Measurements from ENCODE around the gene TLR9.

Gene TLR9

GRCh38 chr3:52173101-52173500 is 52.3 kb downstream of the TLR9 start:
- no peak for DNase-seq
- H4K5ac ChIP-seq (ENCODE audit: low read length), result no peak overlapping the region
- H3K36me3 ChIP-seq (ENCODE audit: control insufficient read depth, insufficient read depth, low read length), result no peaks in the 10 kb centered on the region
- H3K4me3 ChIP-seq (ENCODE audit: low read length), result no peak overlapping the region
- H3K23ac ChIP-seq (ENCODE audit: low read length), result no peak overlapping the region
- WGBS (ENCODE audit: extremely low coverage, insufficient coverage, low lambda C conversion rate), result no CpG with 5 or more reads among the region's 1 CpG
- H2AK5ac ChIP-seq (ENCODE audit: low read length), result no peak overlapping the region
- H2BK120ac ChIP-seq (ENCODE audit: low read depth, low read length), result no peak overlapping the region
- no peak overlapping the region for H2BK15ac ChIP-seq (replicated peaks; ENCODE audit: low read depth)
- H3K4me2 ChIP-seq (ENCODE audit: low read length), result no peak overlapping the region
- H3K18ac ChIP-seq (ENCODE audit: low read length), result no peak overlapping the region
- no peaks in the 10 kb centered on the region for H3K79me2 ChIP-seq (ENCODE audit: control insufficient read depth, insufficient read depth, low read length)
- H3K4me1 ChIP-seq (ENCODE audit: control insufficient read depth, low read depth, low read length), result no peaks in the 10 kb centered on the region
- no peak overlapping the region for H3K27ac ChIP-seq (ENCODE audit: low read depth, low read length)
- H4K8ac ChIP-seq (ENCODE audit: low read depth, low read length), result no peak overlapping the region
- H2BK5ac ChIP-seq (ENCODE audit: low read length), result no peak overlapping the region
- no peak overlapping the region for H3K56ac ChIP-seq (ENCODE audit: low read length)
- no peak overlapping the region for H3K4ac ChIP-seq (ENCODE audit: low read depth, low read length)
- H3K9ac ChIP-seq (ENCODE audit: low read length), result no peak overlapping the region
- H3K79me1 ChIP-seq (ENCODE audit: low read length), result no peaks in the 10 kb centered on the region
- H3K27me3 ChIP-seq (ENCODE audit: insufficient read depth, low read length, poor library complexity), result no peaks in the 10 kb centered on the region

- Histone ChIP-seq H3K4me2 (ENCODE audit: low read length) (no peak overlapping the region), H3K56ac (ENCODE audit: low read length) (no peak overlapping the region), H4K8ac (ENCODE audit: low read depth, low read length) (no peak overlapping the region), H3K18ac (ENCODE audit: low read length) (no peak overlapping the region), H3K79me1 (ENCODE audit: low read length) (no peaks in the 10 kb centered on the region), H3K4me3 (ENCODE audit: low read length) (no peak overlapping the region), H2AK5ac (ENCODE audit: low read length) (no peak overlapping the region), H3K4ac (ENCODE audit: low read depth, low read length) (no peak overlapping the region), H3K4me1 (ENCODE audit: control insufficient read depth, low read depth, low read length) (no peaks in the 10 kb centered on the region), H2BK5ac (ENCODE audit: low read length) (no peak overlapping the region), H2BK15ac (replicated peaks; ENCODE audit: low read depth) (no peak overlapping the region), H3K27me3 (ENCODE audit: insufficient read depth, low read length, poor library complexity) (no peaks in the 10 kb centered on the region), H3K23ac (ENCODE audit: low read length) (no peak overlapping the region), H3K36me3 (ENCODE audit: control insufficient read depth, insufficient read depth, low read length) (no peaks in the 10 kb centered on the region), H3K79me2 (ENCODE audit: control insufficient read depth, insufficient read depth, low read length) (no peaks in the 10 kb centered on the region), H2BK120ac (ENCODE audit: low read depth, low read length) (no peak overlapping the region), H4K5ac (ENCODE audit: low read length) (no peak overlapping the region), H3K27ac (ENCODE audit: low read depth, low read length) (no peak overlapping the region), H3K9ac (ENCODE audit: low read length) (no peak overlapping the region)
- DNase-seq, result no peak
- no CpG with 5 or more reads among the region's 5 CpGs for WGBS (ENCODE audit: extremely low coverage, insufficient coverage, low lambda C conversion rate)
These were observed 53.1 kb downstream of the TLR9 start for GRCh38 chr3:52172262-52172757.

GRCh38 chr3:52171514-52172261 is 53.8 kb downstream of the TLR9 start:
- WGBS (ENCODE audit: extremely low coverage, insufficient coverage, low lambda C conversion rate), result no CpG with 5 or more reads among the region's 3 CpGs
- no peak overlapping the region for H3K4me2 ChIP-seq (ENCODE audit: low read length)
- no peak overlapping the region for H3K27ac ChIP-seq (ENCODE audit: low read depth, low read length)
- no peak overlapping the region for H4K8ac ChIP-seq (ENCODE audit: low read depth, low read length)
- no peak overlapping the region for H3K18ac ChIP-seq (ENCODE audit: low read length)
- H2BK15ac ChIP-seq (replicated peaks; ENCODE audit: low read depth), result no peak overlapping the region
- H3K36me3 ChIP-seq (ENCODE audit: control insufficient read depth, insufficient read depth, low read length), result no peaks in the 10 kb centered on the region
- H3K4me1 ChIP-seq (ENCODE audit: control insufficient read depth, low read depth, low read length), result no peaks in the 10 kb centered on the region
- H3K79me2 ChIP-seq (ENCODE audit: control insufficient read depth, insufficient read depth, low read length), result no peaks in the 10 kb centered on the region
- no peak overlapping the region for H3K56ac ChIP-seq (ENCODE audit: low read length)
- no peak overlapping the region for H2AK5ac ChIP-seq (ENCODE audit: low read length)
- no peak overlapping the region for H3K4ac ChIP-seq (ENCODE audit: low read depth, low read length)
- no peak overlapping the region for H3K23ac ChIP-seq (ENCODE audit: low read length)
- no peak overlapping the region for H4K5ac ChIP-seq (ENCODE audit: low read length)
- no peak overlapping the region for H2BK5ac ChIP-seq (ENCODE audit: low read length)
- no peak overlapping the region for H3K9ac ChIP-seq (ENCODE audit: low read length)
- no peak overlapping the region for H2BK120ac ChIP-seq (ENCODE audit: low read depth, low read length)
- no peak for DNase-seq
- no peak overlapping the region for H3K4me3 ChIP-seq (ENCODE audit: low read length)
- no peaks in the 10 kb centered on the region for H3K27me3 ChIP-seq (ENCODE audit: insufficient read depth, low read length, poor library complexity)
- no peaks in the 10 kb centered on the region for H3K79me1 ChIP-seq (ENCODE audit: low read length)

Small RNA genes lying within 50 kb of the gene (small RNA-seq; reads per million reads assigned to genes)
- 15.6 reads per million, percentile 90 among the genes with 10 or more reads in this experiment for gene MIRLET7G (ENCODE audit: insufficient read depth)

Data from mesendoderm (in vitro differentiated cells).